ENCODE results near the gene THY1.

Gene THY1

GRCh38 chr11:119424775-119425174 lies 1.8 kb upstream of the THY1 start:
- no peak for TF ChIP-seq CTCF (IDR thresholded peaks at IDR 0.05; ENCODE audit: control extremely low read depth, extremely low read depth, low read depth, missing control alignments)
- ChIA-PET POLR2A (no interaction called here), CTCF (interaction anchor here (0.9 to 1.6 kb wide), 3 partner anchors 44 to 201 kb away, joined by 3 to 4 read pairs (median 4); no protein-coding TSS in a partner anchor)
- DNase-seq (ENCODE audit: extremely low spot score) = no peak

- CTCF ChIA-PET = interaction anchor here (0.9 to 1.6 kb wide), 4 partner anchors 43 to 202 kb away, joined by 3 to 4 read pairs (median 4); no protein-coding TSS in a partner anchor
- TF ChIP-seq CTCF (IDR thresholded peaks at IDR 0.05; ENCODE audit: control extremely low read depth, extremely low read depth, low read depth, missing control alignments) = no peak
- no peak for DNase-seq (ENCODE audit: extremely low spot score)
- POLR2A ChIA-PET = no interaction called here
These were observed 1.3 kb upstream of the THY1 start for GRCh38 chr11:119424276-119424675.

- ChIA-PET CTCF (interaction anchor here (1.2 to 1.6 kb wide), 3 partner anchors 43 to 67 kb away, joined by 3 to 4 read pairs (median 3); no protein-coding TSS in a partner anchor), POLR2A (interaction anchor here (0.6 kb wide), 1 partner anchor 338 kb away, joined by 4 read pairs; no protein-coding TSS in a partner anchor)
- no peak for TF ChIP-seq CTCF (IDR thresholded peaks at IDR 0.05; ENCODE audit: control extremely low read depth, extremely low read depth, low read depth, missing control alignments)
These were observed 710 bp upstream of the THY1 start for GRCh38 chr11:119423509-119424254.

GRCh38 chr11:119421941-119422808 lies 797 bp downstream of the THY1 start:
- no peak for DNase-seq (ENCODE audit: extremely low spot score)
- no peak for TF ChIP-seq CTCF (IDR thresholded peaks at IDR 0.05; ENCODE audit: control extremely low read depth, extremely low read depth, low read depth, missing control alignments)
- ChIA-PET CTCF (interaction anchor here (1.2 kb wide), 1 partner anchor 12 kb away, joined by 3 read pairs; no protein-coding TSS in a partner anchor), POLR2A (no interaction called here)

More at GRCh38 chr11:119423509-119424254, 710 bp upstream of the THY1 start:
- DNase-seq (ENCODE audit: extremely low spot score) = no peak

- no peak for TF ChIP-seq CTCF (IDR thresholded peaks at IDR 0.05; ENCODE audit: control extremely low read depth, extremely low read depth, low read depth, missing control alignments)
- no peak for DNase-seq (ENCODE audit: extremely low spot score)
- ChIA-PET CTCF (no interaction called here), POLR2A (no interaction called here)
These were observed 1.6 kb downstream of the THY1 start for GRCh38 chr11:119421351-119421750.

- DNase-seq (ENCODE audit: extremely low spot score) = no peak
- ChIA-PET CTCF (no interaction called here), POLR2A (no interaction called here)
- TF ChIP-seq CTCF (IDR thresholded peaks at IDR 0.05; ENCODE audit: control extremely low read depth, extremely low read depth, low read depth, missing control alignments) = no peak
These were observed 2.3 kb downstream of the THY1 start for GRCh38 chr11:119420631-119421030.

All from GM10248 (cell line).